ENCODE results near the gene KIF18A. TPM values are rescaled to one million over a fixed set of nuclear protein-coding genes. Genes with fewer than 3 reads are reported as not detected.
A peak's percentile ranks its signal among the peaks of the same experiment; 100 is the strongest.

Gene KIF18A
- total and polyA plus RNA-seq, 2 of the 13 experiments (the other 11 are each of a cell fraction or from before 2014, with no cell fraction given), result 3.4 to 14.4 TPM

DNA sequence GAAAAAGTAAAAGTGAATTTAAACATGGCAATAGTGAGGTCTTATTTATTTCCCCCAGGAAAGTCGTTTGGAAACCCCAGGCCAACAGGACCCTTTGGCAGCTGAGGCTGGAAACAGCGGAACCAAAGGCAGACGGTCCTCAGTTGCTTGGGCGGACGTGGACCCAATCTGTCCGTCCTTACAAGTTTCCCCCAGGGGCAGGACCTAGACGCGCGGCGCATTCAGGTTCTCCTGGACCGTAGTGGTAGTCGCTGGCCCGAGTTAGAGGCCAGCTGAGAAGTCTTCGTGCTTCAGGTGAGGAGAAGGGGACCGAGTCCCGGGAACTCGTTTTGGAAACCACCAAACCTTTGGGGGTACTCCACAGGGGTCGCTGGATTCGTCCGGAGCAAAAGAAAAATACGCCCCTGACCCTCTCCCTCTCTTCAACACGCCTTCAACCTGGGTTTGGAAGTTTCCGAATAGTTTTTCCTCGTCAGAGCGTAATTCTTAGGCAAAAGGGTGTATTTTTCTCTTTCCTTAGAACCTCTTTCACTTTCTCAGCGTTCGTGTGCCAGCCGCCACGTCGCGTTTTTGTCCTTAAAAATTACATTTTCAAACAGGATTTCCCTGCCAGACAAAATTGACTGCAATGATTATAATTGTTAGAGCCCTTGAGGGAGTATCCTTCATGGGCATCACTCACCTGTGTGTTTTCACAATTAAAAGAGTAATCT is 2.3 kb upstream of the KIF18A start (continued):
- TF ChIP-seq, protein P1, sequence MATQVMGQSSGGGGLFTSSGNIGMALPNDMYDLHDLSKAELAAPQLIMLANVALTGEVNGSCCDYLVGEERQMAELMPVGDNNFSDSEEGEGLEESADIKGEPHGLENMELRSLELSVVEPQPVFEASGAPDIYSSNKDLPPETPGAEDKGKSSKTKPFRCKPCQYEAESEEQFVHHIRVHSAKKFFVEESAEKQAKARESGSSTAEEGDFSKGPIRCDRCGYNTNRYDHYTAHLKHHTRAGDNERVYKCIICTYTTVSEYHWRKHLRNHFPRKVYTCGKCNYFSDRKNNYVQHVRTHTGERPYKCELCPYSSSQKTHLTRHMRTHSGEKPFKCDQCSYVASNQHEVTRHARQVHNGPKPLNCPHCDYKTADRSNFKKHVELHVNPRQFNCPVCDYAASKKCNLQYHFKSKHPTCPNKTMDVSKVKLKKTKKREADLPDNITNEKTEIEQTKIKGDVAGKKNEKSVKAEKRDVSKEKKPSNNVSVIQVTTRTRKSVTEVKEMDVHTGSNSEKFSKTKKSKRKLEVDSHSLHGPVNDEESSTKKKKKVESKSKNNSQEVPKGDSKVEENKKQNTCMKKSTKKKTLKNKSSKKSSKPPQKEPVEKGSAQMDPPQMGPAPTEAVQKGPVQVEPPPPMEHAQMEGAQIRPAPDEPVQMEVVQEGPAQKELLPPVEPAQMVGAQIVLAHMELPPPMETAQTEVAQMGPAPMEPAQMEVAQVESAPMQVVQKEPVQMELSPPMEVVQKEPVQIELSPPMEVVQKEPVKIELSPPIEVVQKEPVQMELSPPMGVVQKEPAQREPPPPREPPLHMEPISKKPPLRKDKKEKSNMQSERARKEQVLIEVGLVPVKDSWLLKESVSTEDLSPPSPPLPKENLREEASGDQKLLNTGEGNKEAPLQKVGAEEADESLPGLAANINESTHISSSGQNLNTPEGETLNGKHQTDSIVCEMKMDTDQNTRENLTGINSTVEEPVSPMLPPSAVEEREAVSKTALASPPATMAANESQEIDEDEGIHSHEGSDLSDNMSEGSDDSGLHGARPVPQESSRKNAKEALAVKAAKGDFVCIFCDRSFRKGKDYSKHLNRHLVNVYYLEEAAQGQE (IDR thresholded peaks at IDR 0.05; ENCODE audit: borderline replicate concordance in 1 of 2, low read depth in 1 of 2, low read length in 2 of 2), result peak in 1 of 2 experiments; percentile 78; a peak in 2 of 4 replicates
- TF ChIP-seq, protein P2, sequence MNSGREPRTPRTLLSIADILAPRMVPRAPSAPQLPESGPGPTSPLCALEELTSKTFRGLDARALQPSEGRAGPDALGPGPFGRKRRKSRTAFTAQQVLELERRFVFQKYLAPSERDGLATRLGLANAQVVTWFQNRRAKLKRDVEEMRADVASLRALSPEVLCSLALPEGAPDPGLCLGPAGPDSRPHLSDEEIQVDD (CRISPR knock-in tag; IDR thresholded peaks at IDR 0.05; ENCODE audit: borderline replicate concordance), result peak; percentile 81; the same call in 1 of the 2 replicates
- peak; percentile 99 for TF ChIP-seq BRD4 (CRISPR knock-in tag; IDR thresholded peaks at IDR 0.05)

DNA sequence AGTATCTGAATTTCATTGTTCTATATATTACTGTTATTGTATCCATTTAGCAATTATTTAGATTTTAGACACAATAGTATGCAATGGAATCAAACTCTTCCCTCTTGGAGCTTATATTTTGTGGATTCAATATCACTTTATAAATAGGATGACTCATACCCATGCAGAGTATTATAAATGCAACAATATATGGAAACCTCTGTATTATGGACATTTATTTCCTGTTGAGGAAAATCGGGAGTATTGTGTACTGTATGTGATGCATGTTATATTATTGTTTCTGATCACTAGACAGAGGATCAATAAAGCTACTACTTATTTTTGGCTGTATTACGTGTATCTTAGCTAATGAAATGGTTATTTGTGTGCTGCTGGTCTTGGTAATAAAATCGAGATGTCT is 1.0 kb upstream of the KIF18A start:
- ChIA-PET POLR2A (no interaction called here), CTCF (ENCODE audit: low intra/inter-chr PET ratio, low total read pairs) (no interaction called here)
- H3K27me3 ChIP-seq (ENCODE audit: control insufficient read depth in 1 of 2, insufficient read depth in 2 of 2, low read length in 2 of 2), result no peaks in the 10 kb centered on the region; a peak in 1 of 5 replicates
- H4K20me1 ChIP-seq (ENCODE audit: insufficient read depth, low read length), result no peaks in the 10 kb centered on the region
- H3K4me2 ChIP-seq (ENCODE audit: low read depth, low read length), result peak overlapping the region; percentile 74
- no peak for ATAC-seq
- H3K79me2 ChIP-seq (ENCODE audit: insufficient read depth, low read length), result peaks cover 80% of the 10 kb centered on the region
- intact Hi-C loops (cut with micrococcal nuclease; ENCODE audit: unreplicated experiment), result loop anchor here (5.0 kb wide), 1 partner anchor 392 kb away; no protein-coding TSS in a partner anchor
- H3K4me3 ChIP-seq (replicated peaks in 1 of 3; ENCODE audit: insufficient read depth in 1 of 3, low read depth in 2 of 3, low read length in 3 of 3), result peak overlapping the region; percentile 70 to 89 (median 84); a peak in 5 of 6 replicates
- no peak for DNase-seq (ENCODE audit: low spot score)
- no peak for FAIRE-seq
- H2AFZ ChIP-seq (ENCODE audit: low read length), result no peak overlapping the region
- 21% methylated on average over 3 of the region's 3 CpGs for WGBS (ENCODE audit: low lambda C conversion rate)
- peak overlapping the region; percentile 96 for H3K27ac ChIP-seq (ENCODE audit: extremely low read length, insufficient read depth, low read length)
- no TSS peak for BruUV-seq (replicated peaks)
- peak overlapping the region; percentile 98 for H3K9ac ChIP-seq (ENCODE audit: insufficient read depth, low read depth, low read length)
- H3K9me3 ChIP-seq (ENCODE audit: low read length), result no peaks in the 10 kb centered on the region
- H3K36me3 ChIP-seq (replicated peaks in 1 of 2; ENCODE audit: control insufficient read depth in 1 of 2, insufficient read depth in 2 of 2, low read length in 2 of 2), result peaks cover 0 to 4% of the 10 kb centered on the region in 2 experiments; a peak in 1 of 5 replicates
- in situ Hi-C loops (cut with HindIII; ENCODE audit: extremely low pct_ligation_motif_present, low pct_unique_long_range_greater_than_20kb), result no loop called here
- H3K4me1 ChIP-seq (ENCODE audit: insufficient read depth, low read length), result peaks cover 57% of the 10 kb centered on the region
- TF ChIP-seq, protein P3, sequence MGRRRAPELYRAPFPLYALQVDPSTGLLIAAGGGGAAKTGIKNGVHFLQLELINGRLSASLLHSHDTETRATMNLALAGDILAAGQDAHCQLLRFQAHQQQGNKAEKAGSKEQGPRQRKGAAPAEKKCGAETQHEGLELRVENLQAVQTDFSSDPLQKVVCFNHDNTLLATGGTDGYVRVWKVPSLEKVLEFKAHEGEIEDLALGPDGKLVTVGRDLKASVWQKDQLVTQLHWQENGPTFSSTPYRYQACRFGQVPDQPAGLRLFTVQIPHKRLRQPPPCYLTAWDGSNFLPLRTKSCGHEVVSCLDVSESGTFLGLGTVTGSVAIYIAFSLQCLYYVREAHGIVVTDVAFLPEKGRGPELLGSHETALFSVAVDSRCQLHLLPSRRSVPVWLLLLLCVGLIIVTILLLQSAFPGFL (CRISPR knock-in tag; IDR thresholded peaks at IDR 0.05), result no peak
- no peak for TF ChIP-seq SNAPC2 (CRISPR knock-in tag; IDR thresholded peaks at IDR 0.05)
- TF ChIP-seq, protein P4, sequence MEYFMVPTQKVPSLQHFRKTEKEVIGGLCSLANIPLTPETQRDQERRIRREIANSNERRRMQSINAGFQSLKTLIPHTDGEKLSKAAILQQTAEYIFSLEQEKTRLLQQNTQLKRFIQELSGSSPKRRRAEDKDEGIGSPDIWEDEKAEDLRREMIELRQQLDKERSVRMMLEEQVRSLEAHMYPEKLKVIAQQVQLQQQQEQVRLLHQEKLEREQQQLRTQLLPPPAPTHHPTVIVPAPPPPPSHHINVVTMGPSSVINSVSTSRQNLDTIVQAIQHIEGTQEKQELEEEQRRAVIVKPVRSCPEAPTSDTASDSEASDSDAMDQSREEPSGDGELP (IDR thresholded peaks at IDR 0.05; ENCODE audit: borderline replicate concordance, low read depth), result no peak
- no peak for TF ChIP-seq GPN1 (CRISPR knock-in tag; IDR thresholded peaks at IDR 0.05; ENCODE audit: borderline replicate concordance)
- TF ChIP-seq, protein P5, sequence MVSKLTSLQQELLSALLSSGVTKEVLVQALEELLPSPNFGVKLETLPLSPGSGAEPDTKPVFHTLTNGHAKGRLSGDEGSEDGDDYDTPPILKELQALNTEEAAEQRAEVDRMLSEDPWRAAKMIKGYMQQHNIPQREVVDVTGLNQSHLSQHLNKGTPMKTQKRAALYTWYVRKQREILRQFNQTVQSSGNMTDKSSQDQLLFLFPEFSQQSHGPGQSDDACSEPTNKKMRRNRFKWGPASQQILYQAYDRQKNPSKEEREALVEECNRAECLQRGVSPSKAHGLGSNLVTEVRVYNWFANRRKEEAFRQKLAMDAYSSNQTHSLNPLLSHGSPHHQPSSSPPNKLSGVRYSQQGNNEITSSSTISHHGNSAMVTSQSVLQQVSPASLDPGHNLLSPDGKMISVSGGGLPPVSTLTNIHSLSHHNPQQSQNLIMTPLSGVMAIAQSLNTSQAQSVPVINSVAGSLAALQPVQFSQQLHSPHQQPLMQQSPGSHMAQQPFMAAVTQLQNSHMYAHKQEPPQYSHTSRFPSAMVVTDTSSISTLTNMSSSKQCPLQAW (CRISPR knock-in tag; IDR thresholded peaks at IDR 0.05), result no peak
- no peak for TF ChIP-seq POLR2G (IDR thresholded peaks at IDR 0.05; ENCODE audit: low read depth, low read length)
- no peak for TF ChIP-seq CEBPG (CRISPR knock-in tag; IDR thresholded peaks at IDR 0.05)
- TF ChIP-seq NR2F2 (IDR thresholded peaks at IDR 0.05; ENCODE audit: borderline replicate concordance, low read depth), result no peak
- no peak for TF ChIP-seq ZNF546 (CRISPR knock-in tag; conservative IDR thresholded peaks at IDR 0.05)
- no peak for TF ChIP-seq HOXA7 (CRISPR knock-in tag; IDR thresholded peaks at IDR 0.05)
- TF ChIP-seq KDM1A (CRISPR knock-in tag; IDR thresholded peaks at IDR 0.05), result no peak
- TF ChIP-seq KDM4B (CRISPR knock-in tag; IDR thresholded peaks at IDR 0.05), result no peak
